ENCODE results near the gene MNS1.
"Not testable (repeated sequence)": the region's sequence is repeated elsewhere in the genome, so short reads cannot be mapped to it uniquely, and the experiment has no call there.

MNS1 gene

GRCh38 chr15:56425976-56426375 lies 39.0 kb downstream of the MNS1 start:
- Mint-ChIP-seq H3K4me1 (ENCODE audit: low read depth) (no peaks in the 10 kb centered on the region), H3K27ac (no peak overlapping the region)

GRCh38 chr15:56425276-56425675 lies 39.7 kb downstream of the MNS1 start:
- H3K27ac Mint-ChIP-seq, result no peak overlapping the region
- H3K36me3 Mint-ChIP-seq (ENCODE audit: low read depth), result no peaks in the 10 kb centered on the region
- no peaks in the 10 kb centered on the region for H3K9me3 Mint-ChIP-seq
- H3K27me3 Mint-ChIP-seq, result no peaks in the 10 kb centered on the region
- H3K4me3 Mint-ChIP-seq, result no peak overlapping the region
- no peaks in the 10 kb centered on the region for H3K4me1 Mint-ChIP-seq (ENCODE audit: low read depth)
- intact Hi-C loops (cut with micrococcal nuclease), result no loop called here

More at GRCh38 chr15:56425976-56426375, 39.0 kb downstream of the MNS1 start:
- Mint-ChIP-seq H3K4me3 (no peak overlapping the region), H3K9me3 (no peaks in the 10 kb centered on the region), H3K27me3 (no peaks in the 10 kb centered on the region), H3K36me3 (ENCODE audit: low read depth) (no peaks in the 10 kb centered on the region)
- intact Hi-C loops (cut with micrococcal nuclease), result no loop called here

GRCh38 chr15:56413114-56413733 lies 51.7 kb downstream of the MNS1 start:
- H3K36me3 Mint-ChIP-seq (ENCODE audit: low read depth); H3K27ac Mint-ChIP-seq; H3K9me3 Mint-ChIP-seq; intact Hi-C loops (cut with micrococcal nuclease); H3K27me3 Mint-ChIP-seq; H3K4me3 Mint-ChIP-seq; H3K4me1 Mint-ChIP-seq (ENCODE audit: low read depth): not testable (repeated sequence)

GRCh38 chr15:56411122-56411749 lies 53.7 kb downstream of the MNS1 start:
- no peak overlapping the region for H3K4me3 Mint-ChIP-seq
- no peaks in the 10 kb centered on the region for H3K9me3 Mint-ChIP-seq
- no peak overlapping the region for H3K27ac Mint-ChIP-seq
- intact Hi-C loops (cut with micrococcal nuclease), result no loop called here
- H3K27me3 Mint-ChIP-seq, result no peaks in the 10 kb centered on the region
- no peaks in the 10 kb centered on the region for H3K4me1 Mint-ChIP-seq (ENCODE audit: low read depth)
- no peaks in the 10 kb centered on the region for H3K36me3 Mint-ChIP-seq (ENCODE audit: low read depth)

GRCh38 chr15:56410721-56411120 lies 54.2 kb downstream of the MNS1 start:
- Mint-ChIP-seq H3K9me3 (no peaks in the 10 kb centered on the region), H3K27ac (no peak overlapping the region), H3K36me3 (ENCODE audit: low read depth) (no peaks in the 10 kb centered on the region), H3K4me3 (no peak overlapping the region), H3K4me1 (ENCODE audit: low read depth) (no peaks in the 10 kb centered on the region), H3K27me3 (no peaks in the 10 kb centered on the region)
- intact Hi-C loops (cut with micrococcal nuclease), result no loop called here

GRCh38 chr15:56399209-56399608 lies 65.7 kb downstream of the MNS1 start:
- H3K4me1 Mint-ChIP-seq (ENCODE audit: low read depth); H3K4me3 Mint-ChIP-seq; H3K27ac Mint-ChIP-seq; H3K36me3 Mint-ChIP-seq (ENCODE audit: low read depth); H3K27me3 Mint-ChIP-seq; intact Hi-C loops (cut with micrococcal nuclease): not testable (repeated sequence)
- peaks cover 52% of the 10 kb centered on the region for H3K9me3 Mint-ChIP-seq

- intact Hi-C loops (cut with micrococcal nuclease); H3K4me3 Mint-ChIP-seq; H3K27me3 Mint-ChIP-seq; H3K27ac Mint-ChIP-seq; H3K36me3 Mint-ChIP-seq (ENCODE audit: low read depth); H3K4me1 Mint-ChIP-seq (ENCODE audit: low read depth): not testable (repeated sequence)
- H3K9me3 Mint-ChIP-seq, result peaks cover 40% of the 10 kb centered on the region
Observed at GRCh38 chr15:56397325-56397724, 67.6 kb downstream of the MNS1 start.

GRCh38 chr15:56394909-56395308 lies 70.0 kb downstream of the MNS1 start:
- H3K27ac Mint-ChIP-seq, result no peak overlapping the region
- no peak overlapping the region for H3K4me3 Mint-ChIP-seq
- no peaks in the 10 kb centered on the region for H3K27me3 Mint-ChIP-seq
- no peaks in the 10 kb centered on the region for H3K36me3 Mint-ChIP-seq (ENCODE audit: low read depth)
- peaks cover 16% of the 10 kb centered on the region for H3K9me3 Mint-ChIP-seq
- intact Hi-C loops (cut with micrococcal nuclease), result no loop called here
- no peaks in the 10 kb centered on the region for H3K4me1 Mint-ChIP-seq (ENCODE audit: low read depth)

GRCh38 chr15:56393277-56393676 lies 71.7 kb downstream of the MNS1 start:
- H3K9me3 Mint-ChIP-seq, result peaks cover 8% of the 10 kb centered on the region
- no peak overlapping the region for H3K4me3 Mint-ChIP-seq
- no peak overlapping the region for H3K27ac Mint-ChIP-seq
- H3K4me1 Mint-ChIP-seq (ENCODE audit: low read depth), result no peaks in the 10 kb centered on the region
- intact Hi-C loops (cut with micrococcal nuclease), result no loop called here
- H3K27me3 Mint-ChIP-seq, result no peaks in the 10 kb centered on the region
- H3K36me3 Mint-ChIP-seq (ENCODE audit: low read depth), result no peaks in the 10 kb centered on the region

- Mint-ChIP-seq H3K27me3 (no peaks in the 10 kb centered on the region), H3K9me3 (no peaks in the 10 kb centered on the region), H3K36me3 (ENCODE audit: low read depth) (no peaks in the 10 kb centered on the region), H3K4me3 (no peak overlapping the region), H3K4me1 (ENCODE audit: low read depth) (no peaks in the 10 kb centered on the region), H3K27ac (no peak overlapping the region)
- intact Hi-C loops (cut with micrococcal nuclease), result no loop called here
Observed at GRCh38 chr15:56390739-56391267, 74.1 kb downstream of the MNS1 start.

GRCh38 chr15:56385908-56386307 lies 79.0 kb downstream of the MNS1 start:
- no peaks in the 10 kb centered on the region for H3K36me3 Mint-ChIP-seq (ENCODE audit: low read depth)
- H3K27ac Mint-ChIP-seq, result no peak overlapping the region
- peaks cover 11% of the 10 kb centered on the region for H3K9me3 Mint-ChIP-seq
- H3K4me3 Mint-ChIP-seq, result no peak overlapping the region
- H3K4me1 Mint-ChIP-seq (ENCODE audit: low read depth), result no peaks in the 10 kb centered on the region
- no peaks in the 10 kb centered on the region for H3K27me3 Mint-ChIP-seq
- intact Hi-C loops (cut with micrococcal nuclease), result no loop called here

GRCh38 chr15:56383010-56383409 lies 81.9 kb downstream of the MNS1 start:
- Mint-ChIP-seq H3K27ac (no peak overlapping the region), H3K27me3 (no peaks in the 10 kb centered on the region), H3K36me3 (ENCODE audit: low read depth) (no peaks in the 10 kb centered on the region), H3K9me3 (peaks cover 36% of the 10 kb centered on the region), H3K4me1 (ENCODE audit: low read depth) (no peaks in the 10 kb centered on the region), H3K4me3 (no peak overlapping the region)
- intact Hi-C loops (cut with micrococcal nuclease), result no loop called here
